Psoas muscle (tissue), 8 donors: ENCODE measurements around the gene SLC4A9. TPM values are rescaled to one million over a fixed set of nuclear protein-coding genes. Genes with fewer than 3 reads are reported as not detected.

Experiments
- ATAC-seq, 4 donors: fragments of 200-7000 bp; cut with Tn5 transposase; one replicate each; pipeline ENCODE4 v1.9.1; 2020; ENCODE audit warnings: moderate library complexity in 3 of 4, mild to moderate bottlenecking in 2 of 4
- DNase-seq, 2 donors: peaks; one replicate each; pipeline ENCODE4 v3.0.0-alpha.2; 2020
- H3K27ac ChIP-seq: fragments of 200-600 bp; one replicate; pipeline ENCODE4 v1.8.0; 2022
- H3K27me3 ChIP-seq, 3 donors: fragments of 200-600 bp in 1 of 3; one replicate each; pipeline versions ENCODE4 v1.6.1 to v1.8.0; 2013 to 2022; ENCODE audit warnings: low read length in 2 of 3, mild to moderate bottlenecking in 2 of 3, moderate library complexity in 1 of 3; ENCODE audit not compliant: insufficient read depth in 3 of 3
- H3K36me3 ChIP-seq, 2 donors: fragments of 200-600 bp in 1 of 2; one replicate each; pipeline versions ENCODE4 v1.6.1 to v1.8.0; 2013 to 2022; ENCODE audit warnings: low read depth in 1 of 2, mild to moderate bottlenecking in 1 of 2, moderate library complexity in 1 of 2; ENCODE audit not compliant: insufficient read depth in 1 of 2
- H3K4me1 ChIP-seq: fragments of 200-600 bp; one replicate; pipeline ENCODE4 v1.8.0; 2022
- H3K4me3 ChIP-seq: fragments of 200-600 bp; one replicate; pipeline ENCODE4 v1.8.0; 2022; ENCODE audit warnings: mild to moderate bottlenecking
- H3K9me3 ChIP-seq: fragments of 200-600 bp; one replicate; pipeline ENCODE4 v1.8.0; 2022
- CTCF ChIP-seq: fragments of 200-600 bp; IDR thresholded peaks from one replicate; pipeline ENCODE4 v1.8.0; 2022; ENCODE audit warnings: antibody characterized with exemption
- WGBS, 3 donors: extraction: QIAGEN DNeasy Blood & Tissue Kit; methylation state at CpG; one replicate each; pipeline versions ENCODE4 v1.1.6 to v1.1.7; 2013; 5-methylcytosine and 5-hydroxymethylcytosine counted together
- intact Hi-C, 2 donors: fragments of 100-400 bp; cut with DNase I; formaldehyde crosslinking; loops; one replicate each; pipeline versions ENCODE4 v1.11.0 to v1.14.2; 2022
- polyA plus RNA-seq, 3 donors: library from polyadenylated mRNA; stranded (reverse); fragments of 200-250 nt; gene quantifications; one replicate each; pipeline ENCODE4 v1.2.3, GENCODE V29; 2013
- total RNA-seq, 4 donors: library from RNA; stranded (reverse); fragmentation: NEBNext Ultra II Directional in 2 of 4; extraction: Animal tissue kit (Norgen Biotek cat#: 25700) in 2 of 4; gene quantifications; one replicate each; pipeline versions ENCODE4 v1.2.1 to v1.2.4, GENCODE V29; 2021 to 2023
- donor health status: healthy with polysubstance abuse.
- donor health status: DM: no; HTN: no; CAD: no; lungs with moderate emphysema.
- donor health status: Bipolar disorder and iron deficiency.
- donor health status: healthy.
- donor health status: DM: yes; HTN: yes; CAD: no.
- donor health status: DM: no; HTN: no; CAD: no.
- donor health status: DM: no; HTN: no; CAD: no.
- donor health status: DM: yes; HTN: yes; CAD: no.

The SLC4A9 gene
- total and polyA plus RNA-seq, 7 donors: 0.09 TPM; not detected in 6

GRCh38 chr5:140413230-140413629 lies 53.2 kb downstream of the SLC4A9 start:
- 56 to 76% (median 71%) methylated on average over 1 of the region's 1 CpG for whole genome bisulfite sequencing, 3 donors
- no peak overlapping the region for H3K27ac ChIP-seq
- no peak for TF ChIP-seq CTCF
- H3K9me3 ChIP-seq: no peaks in the 10 kb centered on the region
- H3K36me3 ChIP-seq: no peaks in the 10 kb centered on the region
- no peaks in the 10 kb centered on the region for H3K27me3 ChIP-seq
- ATAC-seq: no peak
- H3K4me3 ChIP-seq: no peak overlapping the region
- intact Hi-C loops: no loop called here
- H3K4me1 ChIP-seq: peaks cover 11% of the 10 kb centered on the region
- no peak for DNase-seq

GRCh38 chr5:140417235-140417634 lies 57.2 kb downstream of the SLC4A9 start:
- H3K27ac ChIP-seq: no peak overlapping the region
- DNase-seq (no peak), ATAC-seq (no peak)
- no peak for TF ChIP-seq CTCF
- WGBS, 3 donors: 96 to 99% (median 98%) methylated on average over 2 of the region's 2 CpGs
- H3K9me3 ChIP-seq: no peaks in the 10 kb centered on the region
- H3K4me3 ChIP-seq: no peak overlapping the region
- intact Hi-C loops: no loop called here
- H3K36me3 ChIP-seq: no peaks in the 10 kb centered on the region
- H3K27me3 ChIP-seq: no peaks in the 10 kb centered on the region
- peaks cover 11% of the 10 kb centered on the region for H3K4me1 ChIP-seq

- Histone ChIP-seq H3K36me3 (no peaks in the 10 kb centered on the region), H3K9me3 (no peaks in the 10 kb centered on the region), H3K27ac (no peak overlapping the region), H3K4me3 (no peak overlapping the region), H3K27me3 (no peaks in the 10 kb centered on the region), H3K4me1 (peaks cover 13% of the 10 kb centered on the region)
- ATAC-seq (no peak), DNase-seq (no peak)
- intact Hi-C loops: no loop called here
- TF ChIP-seq CTCF: no peak
- WGBS, 3 donors: 79 to 88% (median 85%) methylated on average over 1 of the region's 1 CpG
These were observed 59.0 kb downstream of the SLC4A9 start for GRCh38 chr5:140418862-140419520.

- Histone ChIP-seq H3K4me3 (no peak overlapping the region), H3K36me3 (no peaks in the 10 kb centered on the region), H3K4me1 (peaks cover 24% of the 10 kb centered on the region), H3K27me3 (no peaks in the 10 kb centered on the region), H3K27ac (no peak overlapping the region), H3K9me3 (no peaks in the 10 kb centered on the region)
- DNase-seq: no peak
- ATAC-seq: peak in 1 of 4 donors; percentile 5
- 93 to 96% (median 94%) methylated on average over 4 of the region's 4 CpGs for WGBS, 3 donors
- intact Hi-C loops: no loop called here
- no peak for TF ChIP-seq CTCF
These were observed 60.2 kb downstream of the SLC4A9 start for GRCh38 chr5:140420226-140420570.
